GM23338 (cell line): Measurements from ENCODE around the gene PLPP6. TPM values are rescaled to one million over a fixed set of nuclear protein-coding genes. Genes with fewer than 3 reads are reported as not detected.

Experiments used
- ATAC-seq: fragments of 200-7000 bp; cut with Tn5 transposase; 3 replicates; pipeline ENCODE4 v1.9.1; 2020
- DNase-seq: peaks from one replicate; pipeline ENCODE4 v3.0.0-alpha.2; 2015; ENCODE audit warnings: low spot score
- H2AFZ ChIP-seq: fragments of 200-600 bp; sonication (generic); 2 replicates; pipeline ENCODE4 v1.8.0; 2016; ENCODE audit warnings: antibody characterized with exemption, mild to moderate bottlenecking, moderate library complexity
- H3F3A ChIP-seq: fragments of 200-600 bp; sonication (generic); replicated peaks from 2 replicates; pipeline ENCODE4 v1.8.0; 2017; ENCODE audit warnings: antibody characterized with exemption, mixed run types, low read depth
- H3K27ac ChIP-seq: fragments of 200-600 bp; sonication (generic); 2 replicates; pipeline ENCODE4 v1.6.1; 2016; ENCODE audit warnings: low read depth
- H3K27me3 ChIP-seq: fragments of 200-600 bp; sonication (generic); 2 replicates; pipeline ENCODE4 v1.8.0; 2016; ENCODE audit warnings: mild to moderate bottlenecking, mixed run types, moderate library complexity; ENCODE audit not compliant: insufficient read depth
- H3K36me3 ChIP-seq: fragments of 200-600 bp; sonication (generic); 2 replicates; pipeline ENCODE4 v1.8.0; 2016; ENCODE audit warnings: mild to moderate bottlenecking; ENCODE audit not compliant: insufficient read depth
- H3K4me1 ChIP-seq: fragments of 200-600 bp; sonication (generic); 2 replicates; pipeline ENCODE4 v1.8.0; 2016; ENCODE audit warnings: mild to moderate bottlenecking, moderate library complexity; ENCODE audit not compliant: insufficient read depth
- H3K4me2 ChIP-seq: fragments of 200-600 bp; sonication (generic); 2 replicates; pipeline ENCODE4 v1.7.1; 2017; ENCODE audit warnings: mixed run types
- H3K4me3 ChIP-seq: fragments of 200-600 bp; sonication (generic); 2 replicates; pipeline ENCODE4 v1.6.1; 2016; ENCODE audit warnings: mixed run types
- H3K79me2 ChIP-seq: fragments of 200-600 bp; sonication (generic); replicated peaks from 2 replicates; pipeline ENCODE4 v1.8.0; 2017; ENCODE audit warnings: mild to moderate bottlenecking; ENCODE audit not compliant: insufficient read depth
- H3K9me2 ChIP-seq: fragments of 200-600 bp; sonication (generic); 2 replicates; pipeline ENCODE4 v1.8.0; 2017; ENCODE audit not compliant: insufficient read depth
- H4K20me1 ChIP-seq: fragments of 200-600 bp; sonication (generic); replicated peaks from 2 replicates; pipeline ENCODE4 v1.8.0; 2017; ENCODE audit warnings: mild to moderate bottlenecking; ENCODE audit not compliant: insufficient read depth
- H3K27ac Mint-ChIP-seq: 2 replicates; pipeline ENCODE4 v1.8.0; 2020; ENCODE audit warnings: inconsistent platforms, mild to moderate bottlenecking, moderate library complexity, mixed read lengths
- H3K27me3 Mint-ChIP-seq: 3 replicates; pipeline ENCODE4 v1.8.0; 2022; ENCODE audit warnings: low read depth, mild to moderate bottlenecking, moderate library complexity, mixed read lengths, inconsistent platforms; ENCODE audit not compliant: insufficient read depth, poor library complexity
- H3K36me3 Mint-ChIP-seq: 3 replicates; pipeline ENCODE4 v1.8.0; 2021; ENCODE audit warnings: low read depth, mild to moderate bottlenecking, inconsistent platforms, moderate library complexity, mixed read lengths
- H3K4me1 Mint-ChIP-seq: 3 replicates; pipeline ENCODE4 v1.8.0; 2020; ENCODE audit warnings: mild to moderate bottlenecking, inconsistent platforms, mixed read lengths
- H3K4me3 Mint-ChIP-seq: 3 replicates; pipeline ENCODE4 v1.8.0; 2021; ENCODE audit warnings: moderate library complexity, mild to moderate bottlenecking, inconsistent platforms, mixed read lengths
- H3K9me3 Mint-ChIP-seq: 3 replicates; pipeline ENCODE4 v1.8.0; 2020; ENCODE audit warnings: moderate library complexity, mild to moderate bottlenecking, inconsistent platforms, mixed read lengths
- CREB1 ChIP-seq: fragments of 250-450 bp; sonication (Bioruptor Pico); IDR thresholded peaks from 2 replicates; pipeline ENCODE4 v1.5.0; 2020; ENCODE audit warnings: low read depth, mild to moderate bottlenecking, moderate library complexity
- EZH2 ChIP-seq: fragments of 200-600 bp; sonication (generic); IDR thresholded peaks from one replicate; pipeline ENCODE4 v1.8.0; 2017; ENCODE audit warnings: antibody characterized with exemption, mild to moderate bottlenecking, low read depth; ENCODE audit not compliant: unreplicated experiment
- EZH2phosphoT487 ChIP-seq: fragments of 200-600 bp; sonication (generic); IDR thresholded peaks from one replicate; pipeline ENCODE4 v1.8.1; 2018; ENCODE audit warnings: antibody characterized with exemption; ENCODE audit not compliant: unreplicated experiment
- JUNB ChIP-seq: IDR thresholded peaks from one replicate; pipeline ENCODE4 v1.6.1; 2016; ENCODE audit warnings: antibody characterized with exemption; ENCODE audit not compliant: unreplicated experiment
- NANOG ChIP-seq: IDR thresholded peaks from 2 replicates; pipeline ENCODE4 v1.6.1; 2016; ENCODE audit warnings: antibody characterized with exemption, borderline replicate concordance
- POLR2AphosphoS5 ChIP-seq: IDR thresholded peaks from 2 replicates; pipeline ENCODE4 v1.6.1; 2016; ENCODE audit warnings: antibody characterized with exemption, low read depth
- STAT1 ChIP-seq: IDR thresholded peaks from one replicate; pipeline ENCODE4 v1.6.1; 2016; ENCODE audit warnings: antibody characterized with exemption; ENCODE audit not compliant: unreplicated experiment
- ZNF114 ChIP-seq: fragments of 250-450 bp; sonication (Bioruptor Pico); IDR thresholded peaks from 2 replicates; pipeline ENCODE4 v1.5.0; 2020; ENCODE audit warnings: mild to moderate bottlenecking, moderate library complexity
- ZNF331 ChIP-seq: fragments of 250-450 bp; sonication (Bioruptor Pico); IDR thresholded peaks from 2 replicates; pipeline ENCODE4 v1.5.0; 2020; ENCODE audit warnings: low read depth, mild to moderate bottlenecking, moderate library complexity
- polyA plus RNA-seq: library from polyadenylated mRNA; unstranded; fragments of >200 nt; fragmentation: Nextera tagmentation; extraction: Ambion mirVana; gene quantifications from 2 replicates; pipeline ENCODE4 v1.2.1, GENCODE V29; 2016
- total RNA-seq: library from RNA; depleted of rRNA; stranded (reverse); fragments of >200 nt; shearing (Covaris generic); gene quantifications from 2 replicates; pipeline ENCODE4 v1.2.3, GENCODE V29; 2014
- TF ChIP-seq, protein P1 (sequence below), 2 experiments: fragments of 200-600 bp in 1 of 2; sonication (generic) in 1 of 2; conservative IDR thresholded peaks; 2 replicates each; pipeline versions ENCODE4 v1.5.1 to v1.6.1; 2016 to 2017; ENCODE audit warnings: antibody characterized with exemption in 2 of 2, low read depth in 2 of 2, mild to moderate bottlenecking in 2 of 2, moderate library complexity in 1 of 2
- TF ChIP-seq, protein P2 (sequence below): IDR thresholded peaks from 2 replicates; pipeline ENCODE4 v1.6.1; 2016; ENCODE audit warnings: antibody characterized with exemption
- TF ChIP-seq, protein P3 (sequence below): fragments of 250-450 bp; sonication (Bioruptor Pico); IDR thresholded peaks from 2 replicates; pipeline ENCODE4 v1.5.0; 2020; ENCODE audit warnings: mild to moderate bottlenecking, moderate library complexity
- TF ChIP-seq, protein P4 (sequence below): IDR thresholded peaks from one replicate; pipeline ENCODE4 v1.6.1; 2018; ENCODE audit warnings: antibody characterized with exemption; ENCODE audit not compliant: unreplicated experiment

PLPP6 gene
- total and polyA plus RNA-seq, 2 experiments from 2014 or later: 6.3 to 13.2 TPM

DNA sequence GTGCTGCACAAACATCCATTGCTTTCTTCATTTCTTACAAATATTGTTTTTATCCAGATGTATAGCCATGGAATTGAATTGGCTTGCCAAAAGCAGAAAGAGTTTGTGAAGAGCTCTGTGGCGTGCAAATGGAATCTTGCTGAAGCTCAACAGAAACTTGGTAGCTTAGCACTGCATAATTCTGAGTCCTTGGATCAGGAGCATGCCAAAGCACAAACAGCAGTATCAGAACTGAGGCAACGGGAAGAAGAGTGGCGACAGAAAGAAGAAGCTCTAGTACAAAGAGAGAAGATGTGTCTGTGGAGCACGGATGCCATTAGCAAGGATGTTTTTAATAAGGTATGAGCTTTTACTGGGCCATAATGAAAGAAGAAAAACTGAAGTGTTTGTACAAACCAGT is 22.7 kb downstream of the PLPP6 start:
- no peaks in the 10 kb centered on the region for H3K9me2 ChIP-seq
- no peaks in the 10 kb centered on the region; the same call in 1 of the 2 replicates for H3K36me3 ChIP-seq
- H3K4me1 ChIP-seq: peaks cover 11% of the 10 kb centered on the region; the same call in 1 of the 2 replicates
- H3K27me3 ChIP-seq: no peaks in the 10 kb centered on the region
- H3K27ac ChIP-seq: no peak overlapping the region
- H3K9me3 Mint-ChIP-seq: no peaks in the 10 kb centered on the region
- no peaks in the 10 kb centered on the region for H3K27me3 Mint-ChIP-seq
- no peak overlapping the region for H2AFZ ChIP-seq
- no peak overlapping the region for H3K4me3 ChIP-seq
- H3K4me1 Mint-ChIP-seq: peaks cover 2% of the 10 kb centered on the region; the same call in 2 of the 3 replicates
- no peak for ATAC-seq
- H4K20me1 ChIP-seq: peaks cover 3% of the 10 kb centered on the region
- DNase-seq: no peak
- H3F3A ChIP-seq: peaks cover 6% of the 10 kb centered on the region
- H3K4me3 Mint-ChIP-seq: no peak overlapping the region
- H3K79me2 ChIP-seq: peaks cover 53% of the 10 kb centered on the region
- H3K36me3 Mint-ChIP-seq: peaks cover 15% of the 10 kb centered on the region; the same call in 2 of the 3 replicates
- no peak for TF ChIP-seq EZH2
- TF ChIP-seq NANOG: no peak
- no peak for TF ChIP-seq ZNF331 (CRISPR knock-in tag)
- TF ChIP-seq EZH2phosphoT487: no peak
- TF ChIP-seq, protein P1, sequence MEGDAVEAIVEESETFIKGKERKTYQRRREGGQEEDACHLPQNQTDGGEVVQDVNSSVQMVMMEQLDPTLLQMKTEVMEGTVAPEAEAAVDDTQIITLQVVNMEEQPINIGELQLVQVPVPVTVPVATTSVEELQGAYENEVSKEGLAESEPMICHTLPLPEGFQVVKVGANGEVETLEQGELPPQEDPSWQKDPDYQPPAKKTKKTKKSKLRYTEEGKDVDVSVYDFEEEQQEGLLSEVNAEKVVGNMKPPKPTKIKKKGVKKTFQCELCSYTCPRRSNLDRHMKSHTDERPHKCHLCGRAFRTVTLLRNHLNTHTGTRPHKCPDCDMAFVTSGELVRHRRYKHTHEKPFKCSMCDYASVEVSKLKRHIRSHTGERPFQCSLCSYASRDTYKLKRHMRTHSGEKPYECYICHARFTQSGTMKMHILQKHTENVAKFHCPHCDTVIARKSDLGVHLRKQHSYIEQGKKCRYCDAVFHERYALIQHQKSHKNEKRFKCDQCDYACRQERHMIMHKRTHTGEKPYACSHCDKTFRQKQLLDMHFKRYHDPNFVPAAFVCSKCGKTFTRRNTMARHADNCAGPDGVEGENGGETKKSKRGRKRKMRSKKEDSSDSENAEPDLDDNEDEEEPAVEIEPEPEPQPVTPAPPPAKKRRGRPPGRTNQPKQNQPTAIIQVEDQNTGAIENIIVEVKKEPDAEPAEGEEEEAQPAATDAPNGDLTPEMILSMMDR (conservative IDR thresholded peaks at IDR 0.05; ENCODE audit: low read depth in 2 of 2): no peak
- TF ChIP-seq ZNF114: no peak
- no peak for TF ChIP-seq POLR2AphosphoS5
- TF ChIP-seq STAT1: no peak
- TF ChIP-seq, protein P2, sequence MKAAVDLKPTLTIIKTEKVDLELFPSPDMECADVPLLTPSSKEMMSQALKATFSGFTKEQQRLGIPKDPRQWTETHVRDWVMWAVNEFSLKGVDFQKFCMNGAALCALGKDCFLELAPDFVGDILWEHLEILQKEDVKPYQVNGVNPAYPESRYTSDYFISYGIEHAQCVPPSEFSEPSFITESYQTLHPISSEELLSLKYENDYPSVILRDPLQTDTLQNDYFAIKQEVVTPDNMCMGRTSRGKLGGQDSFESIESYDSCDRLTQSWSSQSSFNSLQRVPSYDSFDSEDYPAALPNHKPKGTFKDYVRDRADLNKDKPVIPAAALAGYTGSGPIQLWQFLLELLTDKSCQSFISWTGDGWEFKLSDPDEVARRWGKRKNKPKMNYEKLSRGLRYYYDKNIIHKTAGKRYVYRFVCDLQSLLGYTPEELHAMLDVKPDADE: no peak
- TF ChIP-seq CREB1 (CRISPR knock-in tag): no peak
- no peak for TF ChIP-seq JUNB
- TF ChIP-seq, protein P3, sequence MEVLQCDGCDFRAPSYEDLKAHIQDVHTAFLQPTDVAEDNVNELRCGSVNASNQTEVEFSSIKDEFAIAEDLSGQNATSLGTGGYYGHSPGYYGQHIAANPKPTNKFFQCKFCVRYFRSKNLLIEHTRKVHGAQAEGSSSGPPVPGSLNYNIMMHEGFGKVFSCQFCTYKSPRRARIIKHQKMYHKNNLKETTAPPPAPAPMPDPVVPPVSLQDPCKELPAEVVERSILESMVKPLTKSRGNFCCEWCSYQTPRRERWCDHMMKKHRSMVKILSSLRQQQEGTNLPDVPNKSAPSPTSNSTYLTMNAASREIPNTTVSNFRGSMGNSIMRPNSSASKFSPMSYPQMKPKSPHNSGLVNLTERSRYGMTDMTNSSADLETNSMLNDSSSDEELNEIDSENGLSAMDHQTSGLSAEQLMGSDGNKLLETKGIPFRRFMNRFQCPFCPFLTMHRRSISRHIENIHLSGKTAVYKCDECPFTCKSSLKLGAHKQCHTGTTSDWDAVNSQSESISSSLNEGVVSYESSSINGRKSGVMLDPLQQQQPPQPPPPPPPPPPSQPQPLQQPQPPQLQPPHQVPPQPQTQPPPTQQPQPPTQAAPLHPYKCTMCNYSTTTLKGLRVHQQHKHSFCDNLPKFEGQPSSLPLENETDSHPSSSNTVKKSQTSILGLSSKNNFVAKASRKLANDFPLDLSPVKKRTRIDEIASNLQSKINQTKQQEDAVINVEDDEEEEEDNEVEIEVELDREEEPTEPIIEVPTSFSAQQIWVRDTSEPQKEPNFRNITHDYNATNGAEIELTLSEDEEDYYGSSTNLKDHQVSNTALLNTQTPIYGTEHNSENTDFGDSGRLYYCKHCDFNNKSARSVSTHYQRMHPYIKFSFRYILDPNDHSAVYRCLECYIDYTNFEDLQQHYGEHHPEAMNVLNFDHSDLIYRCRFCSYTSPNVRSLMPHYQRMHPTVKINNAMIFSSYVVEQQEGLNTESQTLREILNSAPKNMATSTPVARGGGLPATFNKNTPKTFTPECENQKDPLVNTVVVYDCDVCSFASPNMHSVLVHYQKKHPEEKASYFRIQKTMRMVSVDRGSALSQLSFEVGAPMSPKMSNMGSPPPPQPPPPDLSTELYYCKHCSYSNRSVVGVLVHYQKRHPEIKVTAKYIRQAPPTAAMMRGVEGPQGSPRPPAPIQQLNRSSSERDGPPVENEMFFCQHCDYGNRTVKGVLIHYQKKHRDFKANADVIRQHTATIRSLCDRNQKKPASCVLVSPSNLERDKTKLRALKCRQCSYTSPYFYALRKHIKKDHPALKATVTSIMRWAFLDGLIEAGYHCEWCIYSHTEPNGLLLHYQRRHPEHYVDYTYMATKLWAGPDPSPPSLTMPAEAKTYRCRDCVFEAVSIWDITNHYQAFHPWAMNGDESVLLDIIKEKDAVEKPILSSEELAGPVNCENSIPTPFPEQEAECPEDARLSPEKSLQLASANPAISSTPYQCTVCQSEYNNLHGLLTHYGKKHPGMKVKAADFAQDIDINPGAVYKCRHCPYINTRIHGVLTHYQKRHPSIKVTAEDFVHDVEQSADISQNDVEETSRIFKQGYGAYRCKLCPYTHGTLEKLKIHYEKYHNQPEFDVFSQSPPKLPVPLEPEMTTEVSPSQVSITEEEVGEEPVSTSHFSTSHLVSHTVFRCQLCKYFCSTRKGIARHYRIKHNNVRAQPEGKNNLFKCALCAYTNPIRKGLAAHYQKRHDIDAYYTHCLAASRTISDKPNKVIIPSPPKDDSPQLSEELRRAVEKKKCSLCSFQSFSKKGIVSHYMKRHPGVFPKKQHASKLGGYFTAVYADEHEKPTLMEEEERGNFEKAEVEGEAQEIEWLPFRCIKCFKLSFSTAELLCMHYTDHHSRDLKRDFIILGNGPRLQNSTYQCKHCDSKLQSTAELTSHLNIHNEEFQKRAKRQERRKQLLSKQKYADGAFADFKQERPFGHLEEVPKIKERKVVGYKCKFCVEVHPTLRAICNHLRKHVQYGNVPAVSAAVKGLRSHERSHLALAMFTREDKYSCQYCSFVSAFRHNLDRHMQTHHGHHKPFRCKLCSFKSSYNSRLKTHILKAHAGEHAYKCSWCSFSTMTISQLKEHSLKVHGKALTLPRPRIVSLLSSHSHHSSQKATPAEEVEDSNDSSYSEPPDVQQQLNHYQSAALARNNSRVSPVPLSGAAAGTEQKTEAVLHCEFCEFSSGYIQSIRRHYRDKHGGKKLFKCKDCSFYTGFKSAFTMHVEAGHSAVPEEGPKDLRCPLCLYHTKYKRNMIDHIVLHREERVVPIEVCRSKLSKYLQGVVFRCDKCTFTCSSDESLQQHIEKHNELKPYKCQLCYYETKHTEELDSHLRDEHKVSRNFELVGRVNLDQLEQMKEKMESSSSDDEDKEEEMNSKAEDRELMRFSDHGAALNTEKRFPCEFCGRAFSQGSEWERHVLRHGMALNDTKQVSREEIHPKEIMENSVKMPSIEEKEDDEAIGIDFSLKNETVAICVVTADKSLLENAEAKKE (CRISPR knock-in tag): no peak
- TF ChIP-seq, protein P4, sequence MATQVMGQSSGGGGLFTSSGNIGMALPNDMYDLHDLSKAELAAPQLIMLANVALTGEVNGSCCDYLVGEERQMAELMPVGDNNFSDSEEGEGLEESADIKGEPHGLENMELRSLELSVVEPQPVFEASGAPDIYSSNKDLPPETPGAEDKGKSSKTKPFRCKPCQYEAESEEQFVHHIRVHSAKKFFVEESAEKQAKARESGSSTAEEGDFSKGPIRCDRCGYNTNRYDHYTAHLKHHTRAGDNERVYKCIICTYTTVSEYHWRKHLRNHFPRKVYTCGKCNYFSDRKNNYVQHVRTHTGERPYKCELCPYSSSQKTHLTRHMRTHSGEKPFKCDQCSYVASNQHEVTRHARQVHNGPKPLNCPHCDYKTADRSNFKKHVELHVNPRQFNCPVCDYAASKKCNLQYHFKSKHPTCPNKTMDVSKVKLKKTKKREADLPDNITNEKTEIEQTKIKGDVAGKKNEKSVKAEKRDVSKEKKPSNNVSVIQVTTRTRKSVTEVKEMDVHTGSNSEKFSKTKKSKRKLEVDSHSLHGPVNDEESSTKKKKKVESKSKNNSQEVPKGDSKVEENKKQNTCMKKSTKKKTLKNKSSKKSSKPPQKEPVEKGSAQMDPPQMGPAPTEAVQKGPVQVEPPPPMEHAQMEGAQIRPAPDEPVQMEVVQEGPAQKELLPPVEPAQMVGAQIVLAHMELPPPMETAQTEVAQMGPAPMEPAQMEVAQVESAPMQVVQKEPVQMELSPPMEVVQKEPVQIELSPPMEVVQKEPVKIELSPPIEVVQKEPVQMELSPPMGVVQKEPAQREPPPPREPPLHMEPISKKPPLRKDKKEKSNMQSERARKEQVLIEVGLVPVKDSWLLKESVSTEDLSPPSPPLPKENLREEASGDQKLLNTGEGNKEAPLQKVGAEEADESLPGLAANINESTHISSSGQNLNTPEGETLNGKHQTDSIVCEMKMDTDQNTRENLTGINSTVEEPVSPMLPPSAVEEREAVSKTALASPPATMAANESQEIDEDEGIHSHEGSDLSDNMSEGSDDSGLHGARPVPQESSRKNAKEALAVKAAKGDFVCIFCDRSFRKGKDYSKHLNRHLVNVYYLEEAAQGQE: no peak
- H3K27ac Mint-ChIP-seq: no peak overlapping the region
- no peak overlapping the region for H3K4me2 ChIP-seq
